HCT116 (cell line): ENCODE measurements around the gene ATRN. TPM values are rescaled to one million over a fixed set of nuclear protein-coding genes. Genes with fewer than 3 reads are reported as not detected.

Source experiments
- ATAC-seq: fragments of 200-7000 bp; cut with Tn5 transposase; 2 replicates; pipeline ENCODE4 v1.9.1; 2020; ENCODE audit warnings: mild to moderate bottlenecking, moderate library complexity
- BruUV-seq: library from RNA; stranded (reverse); fragments of 400-500 nt; replicated peaks from 2 replicates; lab custom pipeline; 2021; lab: Mats Ljungman, UMichigan
- CTCF ChIA-PET: fragments of 300-600 bp; sonication (Branson Sonifier 250); formaldehyde crosslinking; loops from one replicate; lab custom pipeline; 2021; ENCODE audit warnings: antibody characterized with exemption; lab: Charles Lee
- POLR2A ChIA-PET: fragments of 300-600, 350-600 bp; sonication (Branson Sonifier 250); formaldehyde crosslinking; loops from one replicate; lab custom pipeline; 2021; ENCODE audit warnings: antibody characterized with exemption; lab: Charles Lee
- RAD21 ChIA-PET, 2 experiments: fragments of 300-600 bp; sonication (Branson Sonifier 250); formaldehyde crosslinking; loops; one replicate each; lab custom pipeline; 2023; ENCODE audit warnings: low total read pairs in 2 of 2; ENCODE audit not compliant: uncharacterized antibody in 2 of 2, unreplicated experiment in 2 of 2, low non-redundant PET in 1 of 2; lab: Charles Lee
- DNase-seq: peaks from one replicate; pipeline ENCODE4 v3.0.0-alpha.2; 2010; ENCODE audit warnings: low read depth, low spot score
- H2AFZ ChIP-seq: fragments of 200-600 bp; shearing (Covaris generic), sonication (generic); 2 replicates; pipeline ENCODE4 v1.6.1; 2017; ENCODE audit warnings: low read depth, mixed run types, mixed read lengths, antibody characterized with exemption, low read length; ENCODE audit not compliant: poor library complexity, severe bottlenecking
- H3K27ac ChIP-seq: 2 replicates; pipeline ENCODE4 v1.5.1; 2012; ENCODE audit warnings: low read depth, low read length
- H3K27me3 ChIP-seq: fragments of 200-600 bp; sonication (generic); 2 replicates; pipeline ENCODE4 v1.6.1; 2016; ENCODE audit warnings: mixed run types, low read length, mixed read lengths; ENCODE audit not compliant: insufficient read depth
- H3K36me3 ChIP-seq, 2 experiments: fragments of 200-500 bp in 1 of 2; fragments of 200-600 bp in 1 of 2; sonication (Bioruptor generic) in 1 of 2; sonication (generic) in 1 of 2; 2 replicates each; pipeline versions ENCODE4 v1.5.1 to v1.6.1; 2014 to 2016; ENCODE audit warnings: low read length in 2 of 2, inconsistent platforms in 1 of 2, mixed read lengths in 1 of 2, mixed run types in 1 of 2; ENCODE audit not compliant: insufficient read depth in 2 of 2, control insufficient read depth in 1 of 2
- H3K4me1 ChIP-seq, 2 experiments: fragments of 200-600 bp in 1 of 2; sonication (generic) in 1 of 2; 2 replicates each; pipeline versions ENCODE4 v1.5.1 to v1.6.1; 2012 to 2017; ENCODE audit warnings: low read length in 2 of 2, inconsistent platforms in 1 of 2, mild to moderate bottlenecking in 1 of 2, mixed read lengths in 1 of 2, mixed run types in 1 of 2, moderate library complexity in 1 of 2; ENCODE audit not compliant: insufficient read depth in 2 of 2, control insufficient read depth in 1 of 2
- H3K4me2 ChIP-seq: fragments of 200-600 bp; sonication (generic); 2 replicates; pipeline ENCODE4 v1.6.1; 2017; ENCODE audit warnings: mixed run types, low read length, mixed read lengths
- H3K4me3 ChIP-seq, 2 experiments: fragments of 200-600 bp in 1 of 2; sonication (generic) in 1 of 2; replicated peaks in 1 of 2; 2 replicates each; pipeline ENCODE4 v1.5.1; 2011 to 2016; ENCODE audit warnings: low read length in 2 of 2, control low read depth in 1 of 2, low read depth in 1 of 2, mild to moderate bottlenecking in 1 of 2, mixed read lengths in 1 of 2, mixed run types in 1 of 2
- H3K79me2 ChIP-seq: fragments of 200-600 bp; sonication (generic); 2 replicates; pipeline ENCODE4 v1.6.1; 2017; ENCODE audit warnings: mild to moderate bottlenecking, mixed run types, low read length, moderate library complexity, mixed read lengths; ENCODE audit not compliant: insufficient read depth
- H3K9ac ChIP-seq: fragments of 200-600 bp; sonication (generic); 2 replicates; pipeline ENCODE4 v1.6.1; 2016; ENCODE audit warnings: low read length, mixed read lengths
- H3K9me2 ChIP-seq: fragments of 200-600 bp; sonication (generic), shearing (Covaris generic); 2 replicates; pipeline ENCODE4 v1.6.1; 2017; ENCODE audit warnings: mixed run types, mild to moderate bottlenecking, moderate library complexity; ENCODE audit not compliant: insufficient read depth
- H3K9me3 ChIP-seq, 2 experiments: fragments of 200-500 bp in 1 of 2; fragments of 200-600 bp in 1 of 2; sonication (Bioruptor generic) in 1 of 2; sonication (generic) in 1 of 2; 2 replicates each; pipeline ENCODE4 v1.6.1; 2014 to 2017; ENCODE audit warnings: low read length in 2 of 2, mixed read lengths in 2 of 2, inconsistent platforms in 1 of 2, low read depth in 1 of 2, mild to moderate bottlenecking in 1 of 2, mixed run types in 1 of 2, moderate library complexity in 1 of 2; ENCODE audit not compliant: control insufficient read depth in 1 of 2, insufficient read depth in 1 of 2
- H4K20me1 ChIP-seq: fragments of 200-600 bp; sonication (generic), shearing (Covaris generic); 2 replicates; pipeline ENCODE4 v1.6.1; 2017; ENCODE audit warnings: mixed run types, mild to moderate bottlenecking, moderate library complexity; ENCODE audit not compliant: insufficient read depth
- CTCF ChIP-seq, 3 experiments: fragments of 200-600 bp in 1 of 3; sonication (generic) in 1 of 3; IDR thresholded peaks in 2 of 3; conservative IDR thresholded peaks in 1 of 3; 2 replicates each; pipeline ENCODE4 v1.5.1; 2012 to 2017; ENCODE audit warnings: low read depth in 2 of 3, low read length in 2 of 3, antibody characterized with exemption in 1 of 3, borderline replicate concordance in 1 of 3, control low read depth in 1 of 3, mild to moderate bottlenecking in 1 of 3, mixed read lengths in 1 of 3, mixed run types in 1 of 3, moderate library complexity in 1 of 3; ENCODE audit not compliant: insufficient read depth in 1 of 3
- EGR1 ChIP-seq: IDR thresholded peaks from 2 replicates; pipeline ENCODE4 v1.6.1; 2012; ENCODE audit warnings: low read depth
- ELF1 ChIP-seq: IDR thresholded peaks from 2 replicates; pipeline ENCODE4 v1.6.1; 2012; ENCODE audit warnings: low read depth, borderline replicate concordance
- MAX ChIP-seq: IDR thresholded peaks from 2 replicates; pipeline ENCODE4 v1.6.1; 2012
- SP1 ChIP-seq: IDR thresholded peaks from 2 replicates; pipeline ENCODE4 v1.6.1; 2012; ENCODE audit warnings: low read depth
- intact Hi-C: fragments of 100-400 bp; cut with micrococcal nuclease; formaldehyde crosslinking; loops from 2 replicates; pipeline ENCODE4 v1.10.0; 2022
- total RNA-seq: library from RNA; stranded (reverse); gene quantifications from one replicate; pipeline ENCODE4 v1.2.1, GENCODE V29; 2021; ENCODE audit not compliant: unreplicated experiment
- TF ChIP-seq, protein P1 (sequence below): IDR thresholded peaks from 2 replicates; pipeline ENCODE4 v1.6.1; 2012

The ATRN gene
- total RNA-seq, 1 experiment from 2014 or later = 24.4 TPM

DNA sequence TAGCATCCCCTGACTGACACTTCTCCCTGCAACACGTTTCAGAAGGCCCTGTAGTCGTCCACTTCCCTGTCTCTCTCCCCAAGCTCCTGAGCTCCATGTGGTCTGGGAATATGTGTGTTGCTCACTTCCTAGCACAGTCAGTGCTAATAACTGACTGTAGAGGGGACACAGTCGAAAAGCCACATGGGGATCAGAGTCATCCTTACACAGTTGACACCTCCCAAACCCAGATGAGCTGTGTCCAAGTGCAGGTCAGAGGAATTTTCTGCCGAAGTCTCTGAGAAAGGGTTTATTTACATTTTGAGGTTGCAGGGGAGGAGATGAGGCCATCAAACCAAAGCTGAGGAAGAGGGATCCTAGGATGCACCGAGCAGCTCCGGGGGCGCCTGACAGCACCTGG is 214.5 kb downstream of the ATRN start:
- Histone ChIP-seq H3K27ac (no peak overlapping the region), H3K36me3 (no peaks in the 10 kb centered on the region), H3K4me1 (peaks cover 0 to 7% of the 10 kb centered on the region in 2 experiments; a peak in 2 of 4 replicates), H2AFZ (no peak overlapping the region), H3K9me2 (no peaks in the 10 kb centered on the region), H3K79me2 (no peaks in the 10 kb centered on the region)
- no peak for DNase-seq
- BruUV-seq = no TSS peak
- no peak for ATAC-seq
- intact Hi-C loops = no loop called here
- ChIA-PET RAD21 (no interaction called here), CTCF (interaction anchor here (0.9 kb wide), 1 partner anchor 26 kb away, joined by 5 read pairs; no protein-coding TSS in a partner anchor)
- TF ChIP-seq CTCF (IDR thresholded peaks at IDR 0.05 in 2 of 3, conservative IDR thresholded peaks at IDR 0.05 in 1 of 3; ENCODE audit: borderline replicate concordance in 1 of 3, insufficient read depth in 1 of 3, low read depth in 2 of 3, low read length in 2 of 3) = no peak
- TF ChIP-seq MAX = no peak
- TF ChIP-seq SP1 = no peak
- no peak for TF ChIP-seq EGR1
- TF ChIP-seq, all 23 proteins: peak for 0
- Histone ChIP-seq H3K9ac (no peak overlapping the region), H3K9me3 (no peaks in the 10 kb centered on the region), H4K20me1 (no peaks in the 10 kb centered on the region), H3K4me3 (no peak overlapping the region), H3K27me3 (no peaks in the 10 kb centered on the region), H3K4me2 (no peak overlapping the region)
- POLR2A ChIA-PET = no interaction called here

GRCh38 chr20:3686421-3686820 is 215.6 kb downstream of the ATRN start:
- RAD21 ChIA-PET = no interaction called here

More at GRCh38 chr20:3686421-3686820, 215.6 kb downstream of the ATRN start:
- Histone ChIP-seq H3K4me2 (no peak overlapping the region), H3K9ac (no peak overlapping the region), H2AFZ (no peak overlapping the region)
- no peak for ATAC-seq
- ChIA-PET CTCF (interaction anchor here (1.5 kb wide), 1 partner anchor 24 kb away, joined by 12 read pairs; no protein-coding TSS in a partner anchor), POLR2A (no interaction called here)
- TF ChIP-seq, protein P1, sequence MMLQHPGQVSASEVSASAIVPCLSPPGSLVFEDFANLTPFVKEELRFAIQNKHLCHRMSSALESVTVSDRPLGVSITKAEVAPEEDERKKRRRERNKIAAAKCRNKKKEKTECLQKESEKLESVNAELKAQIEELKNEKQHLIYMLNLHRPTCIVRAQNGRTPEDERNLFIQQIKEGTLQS = no peak
- TF ChIP-seq EGR1 (no peak), ELF1 (no peak)
- TF ChIP-seq, all 23 proteins: peak for 0
- Histone ChIP-seq H3K4me1 (peaks cover 0 to 4% of the 10 kb centered on the region in 2 experiments; a peak in 1 of 4 replicates), H3K36me3 (no peaks in the 10 kb centered on the region), H4K20me1 (no peaks in the 10 kb centered on the region), H3K9me2 (no peaks in the 10 kb centered on the region), H3K79me2 (no peaks in the 10 kb centered on the region), H3K9me3 (no peaks in the 10 kb centered on the region), H3K27ac (no peak overlapping the region), H3K27me3 (no peaks in the 10 kb centered on the region), H3K4me3 (no peak overlapping the region)
- no TSS peak for BruUV-seq
- no peak for DNase-seq
- intact Hi-C loops = no loop called here
